Neuronal stem cell (in vitro differentiated cells): ENCODE measurements around the gene LGALS9B.
"Not testable (repeated sequence)": the region's sequence is repeated elsewhere in the genome, so short reads cannot be mapped to it uniquely, and the experiment has no call there.

Experiments used
- DNase-seq: peaks from one replicate; pipeline ENCODE4 v3.0.0-alpha.2; 2013; ENCODE audit warnings: low spot score
- H2AFZ ChIP-seq: one replicate; pipeline ENCODE4 v1.6.1; 2013; ENCODE audit warnings: mild to moderate bottlenecking, low read length, inconsistent platforms
- H2AK5ac ChIP-seq: 2 replicates; pipeline ENCODE4 v1.6.1; 2013; ENCODE audit warnings: low read depth, mild to moderate bottlenecking, inconsistent platforms, low read length, moderate library complexity, mixed read lengths
- H2BK120ac ChIP-seq: 2 replicates; pipeline ENCODE4 v1.6.1; 2013; ENCODE audit warnings: low read depth, mild to moderate bottlenecking, inconsistent platforms, low read length, moderate library complexity, mixed read lengths
- H2BK12ac ChIP-seq: one replicate; pipeline ENCODE4 v1.6.1; 2013; ENCODE audit warnings: low read length, inconsistent platforms
- H2BK15ac ChIP-seq: 2 replicates; pipeline ENCODE4 v1.6.1; 2013; ENCODE audit warnings: mild to moderate bottlenecking, low read length, inconsistent platforms, mixed read lengths
- H2BK5ac ChIP-seq: one replicate; pipeline ENCODE4 v1.6.1; 2013; ENCODE audit warnings: inconsistent platforms, mild to moderate bottlenecking, low read length, moderate library complexity
- H3K14ac ChIP-seq: one replicate; pipeline ENCODE4 v1.6.1; 2013; ENCODE audit warnings: low read length, inconsistent platforms
- H3K18ac ChIP-seq: 2 replicates; pipeline ENCODE4 v1.6.1; 2013; ENCODE audit warnings: low read length, inconsistent platforms
- H3K23ac ChIP-seq: 2 replicates; pipeline ENCODE4 v1.6.1; 2013; ENCODE audit warnings: low read depth, mild to moderate bottlenecking, mixed read lengths, low read length, inconsistent platforms; ENCODE audit not compliant: poor library complexity
- H3K27ac ChIP-seq: replicated peaks from 3 replicates; pipeline ENCODE4 v1.5.1; 2013; ENCODE audit warnings: low read length, inconsistent platforms
- H3K27me3 ChIP-seq, 3 experiments: 2 replicates each; pipeline ENCODE4 v1.6.1; 2013; ENCODE audit warnings: low read length in 3 of 3, mild to moderate bottlenecking in 2 of 3, inconsistent platforms in 1 of 3, low read depth in 1 of 3, mixed read lengths in 1 of 3, moderate library complexity in 1 of 3; ENCODE audit not compliant: control insufficient read depth in 3 of 3, insufficient read depth in 3 of 3
- H3K36me3 ChIP-seq, 2 donors: replicated peaks in 1 of 2; 2 replicates each; pipeline ENCODE4 v1.6.1; 2013; ENCODE audit warnings: low read length in 2 of 2; ENCODE audit not compliant: control insufficient read depth in 2 of 2, insufficient read depth in 2 of 2
- H3K4ac ChIP-seq: 2 replicates; pipeline ENCODE4 v1.6.1; 2013; ENCODE audit warnings: inconsistent platforms, mild to moderate bottlenecking, low read length, moderate library complexity
- H3K4me1 ChIP-seq, 2 donors: 1 replicate in 1 of 2; 2 replicates in 1 of 2; pipeline ENCODE4 v1.6.1; 2013; ENCODE audit warnings: low read length in 2 of 2, low read depth in 1 of 2; ENCODE audit not compliant: control insufficient read depth in 2 of 2, insufficient read depth in 1 of 2
- H3K4me2 ChIP-seq: one replicate; pipeline ENCODE4 v1.6.1; 2013; ENCODE audit warnings: mild to moderate bottlenecking, low read length, inconsistent platforms; ENCODE audit not compliant: insufficient read depth, poor library complexity, severe bottlenecking
- H3K4me3 ChIP-seq, 2 donors: 2 replicates each; pipeline ENCODE4 v1.5.1; 2013; ENCODE audit warnings: low read length in 2 of 2, mild to moderate bottlenecking in 2 of 2, inconsistent platforms in 1 of 2, moderate library complexity in 1 of 2
- H3K79me1 ChIP-seq: one replicate; pipeline ENCODE4 v1.6.1; 2013; ENCODE audit warnings: low read depth, mild to moderate bottlenecking, inconsistent platforms, low read length, moderate library complexity
- H3K9ac ChIP-seq: one replicate; pipeline ENCODE4 v1.6.1; 2013; ENCODE audit warnings: mild to moderate bottlenecking, low read depth, low read length, inconsistent platforms; ENCODE audit not compliant: poor library complexity
- H3K9me3 ChIP-seq, 2 donors: replicated peaks in 1 of 2; 2 replicates each; pipeline versions ENCODE3 to v1.6.1; 2013; ENCODE audit warnings: low read length in 2 of 2, mild to moderate bottlenecking in 2 of 2, inconsistent platforms in 1 of 2, low read depth in 1 of 2, mixed read lengths in 1 of 2, moderate library complexity in 1 of 2; ENCODE audit not compliant: control insufficient read depth in 2 of 2, insufficient read depth in 1 of 2
- H4K8ac ChIP-seq: one replicate; pipeline ENCODE4 v1.6.1; 2013; ENCODE audit warnings: low read depth, mild to moderate bottlenecking, inconsistent platforms, low read length, moderate library complexity
- H4K91ac ChIP-seq: one replicate; pipeline ENCODE4 v1.6.1; 2013; ENCODE audit warnings: low read length, low read depth, mild to moderate bottlenecking, inconsistent platforms; ENCODE audit not compliant: poor library complexity
- WGBS, 2 donors: extraction: QIAGEN DNeasy Blood & Tissue Kit; methylation state at CpG; one replicate each; pipeline ENCODE4 v1.1.7; 2013; ENCODE audit warnings: missing lambda C conversion rate in 2 of 2, mixed read lengths in 1 of 2; ENCODE audit not compliant: insufficient read length in 2 of 2, insufficient replicate concordance in 1 of 2; ENCODE audit errors: extremely low coverage in 2 of 2; 5-methylcytosine and 5-hydroxymethylcytosine counted together

LGALS9B gene

GRCh38 chr17:20479889-20480591 lies 12.7 kb upstream of the LGALS9B start:
- not testable (repeated sequence) for DNase-seq, H4K8ac ChIP-seq, H3K27me3 ChIP-seq, H4K91ac ChIP-seq, H3K79me1 ChIP-seq, H3K4ac ChIP-seq, H3K18ac ChIP-seq, H2BK12ac ChIP-seq, H3K14ac ChIP-seq, H3K4me1 ChIP-seq, H3K9ac ChIP-seq, H2AFZ ChIP-seq, H3K4me2 ChIP-seq, H2BK15ac ChIP-seq, H3K27ac ChIP-seq, H3K4me3 ChIP-seq, H3K23ac ChIP-seq, H2BK5ac ChIP-seq, H3K9me3 ChIP-seq, H2AK5ac ChIP-seq, H3K36me3 ChIP-seq, H2BK120ac ChIP-seq
- WGBS, 2 donors = no CpG with 5 or more reads among the region's 8 CpGs

DNA sequence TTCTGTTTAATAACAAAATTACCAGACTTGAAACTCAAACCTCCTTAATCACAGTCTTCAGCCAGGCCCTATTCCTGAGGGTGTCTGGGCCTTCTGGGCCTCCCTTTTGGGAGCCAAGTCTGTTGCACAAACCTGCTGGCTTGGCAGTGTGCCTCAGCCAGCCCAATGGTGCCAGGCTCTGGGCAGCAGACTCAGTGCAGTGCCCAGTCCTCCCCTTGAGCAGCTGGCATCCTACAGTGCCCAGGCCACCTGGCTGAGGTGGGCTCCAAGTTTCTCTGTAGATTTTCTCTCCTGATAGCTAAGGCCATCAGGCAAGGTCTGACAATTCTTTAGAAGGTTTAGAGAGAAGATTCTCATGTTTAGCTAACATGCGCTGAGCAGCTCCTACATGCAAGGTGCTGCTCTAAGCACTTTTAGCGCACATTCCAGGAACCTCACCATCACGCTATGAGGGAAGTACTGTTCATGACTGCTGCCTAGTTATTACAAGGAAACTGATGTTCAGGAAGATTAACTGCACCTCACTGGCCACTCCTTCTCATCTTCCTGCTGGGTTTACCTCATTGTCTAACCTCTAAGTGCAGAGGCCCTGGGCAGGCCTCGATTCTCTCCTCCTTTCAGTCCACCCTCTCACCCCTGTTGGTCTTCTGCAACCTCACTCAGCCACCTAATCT lies 10.2 kb upstream of the LGALS9B start:
- WGBS, 2 donors = no CpG with 5 or more reads among the region's 4 CpGs
- DNase-seq = not testable (repeated sequence)

DNA sequence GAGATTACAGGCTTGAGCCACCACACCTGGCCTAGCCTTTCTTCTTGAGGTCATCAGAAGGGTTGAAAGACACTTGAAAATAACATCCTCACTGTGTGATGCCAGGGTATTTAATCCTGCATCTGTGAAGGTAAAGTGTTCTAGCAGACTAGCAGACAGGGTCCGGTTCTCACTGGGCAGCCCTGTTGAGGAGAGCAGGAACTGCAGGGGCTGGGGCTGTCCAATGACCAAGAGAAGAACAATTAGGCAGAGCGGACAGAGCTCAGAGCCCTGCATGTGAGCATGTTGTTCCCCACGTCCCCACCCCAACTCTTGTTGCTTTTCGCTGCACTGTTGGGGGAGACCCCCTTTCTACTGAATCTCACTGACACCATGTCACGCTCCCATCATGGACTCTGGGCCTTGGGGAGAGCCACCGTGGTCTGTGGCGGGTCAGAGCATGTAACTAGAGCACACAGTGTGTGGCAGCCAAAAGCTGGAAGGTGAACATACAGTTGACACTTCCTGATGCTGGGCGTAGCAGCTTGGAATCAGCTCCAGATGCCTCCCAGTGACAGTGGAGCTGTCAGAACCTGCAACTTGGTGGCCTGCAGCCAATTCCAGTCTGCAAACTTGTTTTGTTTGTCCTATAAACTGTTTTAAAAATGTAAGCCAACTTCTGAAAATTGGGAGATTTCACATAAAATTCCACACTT lies 7.9 kb upstream of the LGALS9B start:
- not testable (repeated sequence) for H2AFZ ChIP-seq, H3K79me1 ChIP-seq, H3K23ac ChIP-seq, H3K27ac ChIP-seq, H3K18ac ChIP-seq, H3K36me3 ChIP-seq, H3K4me1 ChIP-seq, H3K27me3 ChIP-seq, H3K4me3 ChIP-seq, H2BK15ac ChIP-seq, H3K9ac ChIP-seq, DNase-seq, H2AK5ac ChIP-seq, H2BK5ac ChIP-seq, H2BK12ac ChIP-seq, H3K14ac ChIP-seq, H3K4ac ChIP-seq, H3K4me2 ChIP-seq, H4K91ac ChIP-seq, H4K8ac ChIP-seq, H3K9me3 ChIP-seq, H2BK120ac ChIP-seq
- WGBS, 2 donors = no CpG with 5 or more reads among the region's 8 CpGs

More for the DNA sequence above, 10.2 kb upstream of the LGALS9B start:
- not testable (repeated sequence) for H2BK5ac ChIP-seq, H3K9me3 ChIP-seq, H3K14ac ChIP-seq, H2BK120ac ChIP-seq, H2AK5ac ChIP-seq, H3K27me3 ChIP-seq, H3K4me2 ChIP-seq, H2AFZ ChIP-seq, H3K79me1 ChIP-seq, H3K36me3 ChIP-seq, H3K23ac ChIP-seq, H4K8ac ChIP-seq, H2BK12ac ChIP-seq, H3K4ac ChIP-seq, H3K9ac ChIP-seq, H3K18ac ChIP-seq, H4K91ac ChIP-seq, H3K27ac ChIP-seq, H3K4me1 ChIP-seq, H2BK15ac ChIP-seq, H3K4me3 ChIP-seq

GRCh38 chr17:20474081-20474480 lies 6.7 kb upstream of the LGALS9B start:
- H3K27me3 ChIP-seq, H3K4me3 ChIP-seq: not testable (repeated sequence)

More at GRCh38 chr17:20474081-20474480, 6.7 kb upstream of the LGALS9B start:
- H4K8ac ChIP-seq, H2AFZ ChIP-seq, H2BK5ac ChIP-seq, H3K14ac ChIP-seq, H3K79me1 ChIP-seq, H2BK15ac ChIP-seq, H4K91ac ChIP-seq, H3K4me1 ChIP-seq, H3K23ac ChIP-seq, H2AK5ac ChIP-seq, H3K9me3 ChIP-seq, H3K9ac ChIP-seq, H3K27ac ChIP-seq, H2BK120ac ChIP-seq, H3K18ac ChIP-seq, H3K4ac ChIP-seq, H3K4me2 ChIP-seq, H3K36me3 ChIP-seq, H2BK12ac ChIP-seq, DNase-seq: not testable (repeated sequence)
